Mesendoderm (in vitro differentiated cells): ENCODE data around the gene MYL11. TPM values are rescaled to one million over a fixed set of nuclear protein-coding genes. Genes with fewer than 3 reads are reported as not detected.
A peak's percentile ranks its signal among the peaks of the same experiment; 100 is the strongest.
"Not testable (repeated sequence)": the region's sequence is repeated elsewhere in the genome, so short reads cannot be mapped to it uniquely, and the experiment has no call there.

Experiments
- DNase-seq: peaks from one replicate; pipeline ENCODE4 v3.0.0; 2013
- H2AK5ac ChIP-seq: 2 replicates; pipeline ENCODE4 v1.6.1; 2013; ENCODE audit warnings: low read length, inconsistent platforms
- H2BK120ac ChIP-seq: 2 replicates; pipeline ENCODE4 v1.6.1; 2013; ENCODE audit warnings: low read depth, mild to moderate bottlenecking, low read length, moderate library complexity, mixed read lengths
- H2BK15ac ChIP-seq: replicated peaks from 2 replicates; pipeline ENCODE4 v1.6.1; 2013; ENCODE audit warnings: low read depth, mild to moderate bottlenecking, moderate library complexity
- H2BK5ac ChIP-seq: 2 replicates; pipeline ENCODE4 v1.6.1; 2013; ENCODE audit warnings: low read length, inconsistent platforms
- H3K18ac ChIP-seq: 2 replicates; pipeline ENCODE4 v1.6.1; 2013; ENCODE audit warnings: mild to moderate bottlenecking, low read length, mixed read lengths
- H3K23ac ChIP-seq: one replicate; pipeline ENCODE4 v1.6.1; 2013; ENCODE audit warnings: low read length
- H3K27ac ChIP-seq: 2 replicates; pipeline ENCODE4 v1.5.1; 2013; ENCODE audit warnings: low read depth, mild to moderate bottlenecking, inconsistent platforms, low read length, moderate library complexity
- H3K27me3 ChIP-seq: 2 replicates; pipeline ENCODE4 v1.6.1; 2013; ENCODE audit warnings: low read length, control low read depth, mild to moderate bottlenecking, inconsistent platforms; ENCODE audit not compliant: insufficient read depth, poor library complexity
- H3K36me3 ChIP-seq: 2 replicates; pipeline ENCODE4 v1.6.1; 2013; ENCODE audit warnings: low read length, inconsistent platforms; ENCODE audit not compliant: control insufficient read depth, insufficient read depth
- H3K4ac ChIP-seq: one replicate; pipeline ENCODE4 v1.6.1; 2013; ENCODE audit warnings: low read depth, mild to moderate bottlenecking, low read length, moderate library complexity
- H3K4me1 ChIP-seq: 2 replicates; pipeline ENCODE4 v1.6.1; 2013; ENCODE audit warnings: low read depth, low read length, inconsistent platforms; ENCODE audit not compliant: control insufficient read depth
- H3K4me2 ChIP-seq: 2 replicates; pipeline ENCODE4 v1.6.1; 2013; ENCODE audit warnings: low read length
- H3K4me3 ChIP-seq: 2 replicates; pipeline ENCODE4 v1.5.1; 2013; ENCODE audit warnings: mild to moderate bottlenecking, low read length
- H3K56ac ChIP-seq: one replicate; pipeline ENCODE4 v1.6.1; 2013; ENCODE audit warnings: low read length
- H3K79me1 ChIP-seq: 2 replicates; pipeline ENCODE4 v1.6.1; 2013; ENCODE audit warnings: low read length, inconsistent platforms
- H3K79me2 ChIP-seq: 2 replicates; pipeline ENCODE4 v1.6.1; 2013; ENCODE audit warnings: mild to moderate bottlenecking, low read length; ENCODE audit not compliant: control insufficient read depth, insufficient read depth
- H3K9ac ChIP-seq: 2 replicates; pipeline ENCODE4 v1.6.1; 2013; ENCODE audit warnings: low read length, inconsistent platforms
- H4K5ac ChIP-seq: one replicate; pipeline ENCODE4 v1.6.1; 2013; ENCODE audit warnings: low read length
- H4K8ac ChIP-seq: one replicate; pipeline ENCODE4 v1.6.1; 2013; ENCODE audit warnings: low read depth, mild to moderate bottlenecking, control low read depth, low read length, moderate library complexity
- WGBS: extraction: QIAGEN DNeasy Blood & Tissue Kit; methylation state at CpG from one replicate; pipeline ENCODE4 v1.1.7; 2013; ENCODE audit warnings: low lambda C conversion rate, missing lambda C conversion rate; ENCODE audit not compliant: insufficient coverage; ENCODE audit errors: extremely low coverage; 5-methylcytosine and 5-hydroxymethylcytosine counted together
- polyA plus RNA-seq, 2 experiments: library from polyadenylated mRNA; stranded (reverse); fragments of 200-250 nt; gene quantifications; one replicate each; pipeline ENCODE4 v1.2.3, GENCODE V29; 2013

MYL11 gene
- 3.7 TPM for polyA plus RNA-seq (2013, experiment 1 of 2)
- 5.2 TPM for polyA plus RNA-seq (2013, experiment 2 of 2)

GRCh38 chr16:30374538-30374937 is at the start of gene MYL11:
Gene MYL11 (plus strand): TSS chr16:30374802. CDS start chr16:30374858, 56 bp downstream.
- H3K4me2 ChIP-seq = no peak within 1 kb of the TSS
- H3K27me3 ChIP-seq = no peaks in the 10 kb centered on the region
- H2BK5ac ChIP-seq = no peak within 1 kb of the TSS
- no CpG with 5 or more reads among the region's 6 CpGs for WGBS
- no peak within 1 kb of the TSS for H2BK120ac ChIP-seq
- peaks cover 6% of the 10 kb centered on the region for H3K4me1 ChIP-seq
- no peak within 1 kb of the TSS for H3K23ac ChIP-seq
- DNase-seq = no peak
- H3K9ac ChIP-seq = no peak within 1 kb of the TSS
- no peak within 1 kb of the TSS for H3K4me3 ChIP-seq
- no peak within 1 kb of the TSS for H3K27ac ChIP-seq
- H3K36me3 ChIP-seq = no peaks in the 10 kb centered on the region
- H4K8ac ChIP-seq = no peak within 1 kb of the TSS
- H3K79me1 ChIP-seq = no peaks in the 10 kb centered on the region
- no peak within 1 kb of the TSS for H3K4ac ChIP-seq
- H3K18ac ChIP-seq = no peak within 1 kb of the TSS
- H3K79me2 ChIP-seq = peaks cover 1% of the 10 kb centered on the region
- H4K5ac ChIP-seq = no peak within 1 kb of the TSS
- H2AK5ac ChIP-seq = no peak within 1 kb of the TSS
- H3K56ac ChIP-seq = peak within 1 kb of the TSS; percentile 25
- no peak within 1 kb of the TSS for H2BK15ac ChIP-seq

- not testable (repeated sequence) for H2BK15ac ChIP-seq, H4K8ac ChIP-seq, H4K5ac ChIP-seq, H3K4me1 ChIP-seq, H3K27me3 ChIP-seq, H2BK120ac ChIP-seq, H3K4me2 ChIP-seq, H2AK5ac ChIP-seq, H3K4ac ChIP-seq, H2BK5ac ChIP-seq, H3K79me2 ChIP-seq, H3K27ac ChIP-seq, H3K36me3 ChIP-seq, H3K79me1 ChIP-seq, H3K23ac ChIP-seq, H3K18ac ChIP-seq
- H3K9ac ChIP-seq = peak overlapping the region; percentile 61
- peak; percentile 91 for DNase-seq
- no CpG with 5 or more reads among the region's 33 CpGs for whole genome bisulfite sequencing
- peak overlapping the region; percentile 46 for H3K4me3 ChIP-seq
- peak overlapping the region; percentile 67 for H3K56ac ChIP-seq
Observed at GRCh38 chr16:30334473-30334989, 40.1 kb upstream of the MYL11 start.

- H2AK5ac ChIP-seq, H3K4ac ChIP-seq, H3K36me3 ChIP-seq, H3K79me2 ChIP-seq, H3K4me1 ChIP-seq, H4K8ac ChIP-seq, H2BK120ac ChIP-seq, H3K27me3 ChIP-seq, H4K5ac ChIP-seq, H2BK15ac ChIP-seq, H3K79me1 ChIP-seq, H3K4me2 ChIP-seq: not testable (repeated sequence)
- peak overlapping the region; percentile 56 for H3K18ac ChIP-seq
- peak overlapping the region; percentile 76 for H2BK5ac ChIP-seq
- H3K9ac ChIP-seq = peak overlapping the region; percentile 90
- peak overlapping the region; percentile 45 for H3K23ac ChIP-seq
- H3K56ac ChIP-seq = peak overlapping the region; percentile 98
- WGBS = no CpG with 5 or more reads among the region's 70 CpGs
- peak overlapping the region; percentile 93 for H3K27ac ChIP-seq
- peak; percentile 85 for DNase-seq
- H3K4me3 ChIP-seq = peak overlapping the region; percentile 73
Observed at GRCh38 chr16:30335028-30335597, 39.5 kb upstream of the MYL11 start.

GRCh38 chr16:30335598-30336474 is 38.8 kb upstream of the MYL11 start:
- DNase-seq = no peak
- Histone ChIP-seq H4K5ac (no peak overlapping the region), H3K4me1 (no peaks in the 10 kb centered on the region), H3K4ac (no peak overlapping the region), H4K8ac (no peak overlapping the region), H3K27me3 (no peaks in the 10 kb centered on the region), H2BK15ac (no peak overlapping the region), H2BK5ac (no peak overlapping the region), H3K36me3 (no peaks in the 10 kb centered on the region), H3K9ac (peak overlapping the region; percentile 32), H3K18ac (no peak overlapping the region), H2AK5ac (no peak overlapping the region), H3K4me2 (no peak overlapping the region), H2BK120ac (no peak overlapping the region), H3K79me2 (no peaks in the 10 kb centered on the region), H3K27ac (no peak overlapping the region), H3K23ac (no peak overlapping the region), H3K4me3 (no peak overlapping the region), H3K79me1 (no peaks in the 10 kb centered on the region), H3K56ac (peak overlapping the region; percentile 70)
- no CpG with 5 or more reads among the region's 17 CpGs for WGBS

- DNase-seq, H3K4me3 ChIP-seq, H3K36me3 ChIP-seq, H3K56ac ChIP-seq, H3K79me2 ChIP-seq, H2AK5ac ChIP-seq, H3K23ac ChIP-seq, H2BK15ac ChIP-seq, H4K8ac ChIP-seq, H3K4me2 ChIP-seq, H2BK5ac ChIP-seq, H3K79me1 ChIP-seq, H3K9ac ChIP-seq, H3K18ac ChIP-seq, H3K27ac ChIP-seq, H3K27me3 ChIP-seq, H2BK120ac ChIP-seq, H3K4ac ChIP-seq, H3K4me1 ChIP-seq, H4K5ac ChIP-seq: not testable (repeated sequence)
- no CpG with 5 or more reads among the region's 10 CpGs for WGBS
Observed at GRCh38 chr16:30337964-30338357, 36.6 kb upstream of the MYL11 start.
